HepG2 (cell line): ENCODE measurements around the gene KRTAP3-3. TPM values are rescaled to one million over a fixed set of nuclear protein-coding genes. Genes with fewer than 3 reads are reported as not detected.
A peak's percentile ranks its signal among the peaks of the same experiment; 100 is the strongest.

Experiments
- HNF4G ChIP-seq, 2 experiments: sonication (generic) in 1 of 2; formaldehyde crosslinking in 1 of 2; IDR thresholded peaks; 2 replicates each; pipeline versions ENCODE4 v1.4.0 to v1.6.1; 2011 to 2020; ENCODE audit warnings: borderline replicate concordance in 2 of 2, low read depth in 2 of 2, mild to moderate bottlenecking in 2 of 2, low read length in 1 of 2, missing genetic modification reagents in 1 of 2, moderate library complexity in 1 of 2
- NAIF1 ChIP-seq: sonication (generic); formaldehyde crosslinking; IDR thresholded peaks from 2 replicates; pipeline ENCODE4 v1.5.0; 2020; ENCODE audit warnings: mild to moderate bottlenecking, missing genetic modification reagents, borderline replicate concordance
- NPAS2 ChIP-seq: sonication (generic); formaldehyde crosslinking; IDR thresholded peaks from 2 replicates; pipeline ENCODE4 v1.8.0; 2022; ENCODE audit warnings: mild to moderate bottlenecking, missing genetic modification reagents, borderline replicate concordance
- PHF20 ChIP-seq: sonication (generic); formaldehyde crosslinking; IDR thresholded peaks from 2 replicates; pipeline ENCODE4 v1.5.0; 2020; ENCODE audit warnings: mild to moderate bottlenecking, missing genetic modification reagents
- PTBP1 ChIP-seq: fragments of 200-400 bp; formaldehyde crosslinking; IDR thresholded peaks from 2 replicates; pipeline ENCODE4 v1.6.1; 2018; ENCODE audit warnings: low read length, low read depth; ENCODE audit not compliant: poor library complexity, severe bottlenecking
- SMAD9 ChIP-seq: sonication (generic); formaldehyde crosslinking; IDR thresholded peaks from 2 replicates; pipeline ENCODE4 v1.5.1; 2020; ENCODE audit warnings: mild to moderate bottlenecking, missing genetic modification reagents
- TAF1 ChIP-seq: sonication (generic); formaldehyde crosslinking; IDR thresholded peaks from 2 replicates; pipeline ENCODE4 v1.4.0; 2020; ENCODE audit warnings: missing genetic modification reagents
- TCF7 ChIP-seq: sonication (generic); IDR thresholded peaks from 2 replicates; pipeline ENCODE4 v1.6.1; 2016; ENCODE audit warnings: antibody characterized with exemption, low read depth
- ZEB1 ChIP-seq: IDR thresholded peaks from 2 replicates; pipeline ENCODE4 v1.6.1; 2012; ENCODE audit warnings: mild to moderate bottlenecking, low read depth, inconsistent platforms; ENCODE audit not compliant: insufficient replicate concordance
- ZNF205 ChIP-seq: IDR thresholded peaks from 2 replicates; pipeline ENCODE4 v1.6.1; 2018; ENCODE audit warnings: missing biosample characterization, missing genetic modification reagents
- ZNF292 ChIP-seq: sonication (generic); formaldehyde crosslinking; IDR thresholded peaks from 2 replicates; pipeline ENCODE4 v1.8.1; 2022; ENCODE audit warnings: mild to moderate bottlenecking, low read depth, missing genetic modification reagents, borderline replicate concordance
- ZNF552 ChIP-seq: sonication (generic); formaldehyde crosslinking; IDR thresholded peaks from 2 replicates; pipeline ENCODE4 v1.9.0; 2022; ENCODE audit warnings: missing genetic modification reagents, mild to moderate bottlenecking, borderline replicate concordance
- ZNF761 ChIP-seq: sonication (generic); formaldehyde crosslinking; conservative IDR thresholded peaks from 2 replicates; pipeline ENCODE4 v1.4.0; 2020; ENCODE audit warnings: mild to moderate bottlenecking, missing genetic modification reagents
- polyA plus RNA-seq, 8 experiments: library from polyadenylated mRNA; depleted of rRNA in 3 of 8; stranded (reverse) in 7 of 8; unstranded in 1 of 8; fragments of >200 nt; fragmentation: Illumina TruSeq in 4 of 8; extraction: Trizol in 4 of 8; gene quantifications; 2 replicates each; pipeline versions ENCODE4 v1.2.1 to v1.2.3, GENCODE V29; 2011 to 2016; ENCODE audit warnings: low read depth in 4 of 8, missing spikeins in 1 of 8, mixed read lengths in 1 of 8; ENCODE audit not compliant: insufficient read depth in 1 of 8
- total RNA-seq, 5 experiments: library from RNA; depleted of rRNA; stranded (reverse); fragments of >200 nt; fragmentation: Illumina TruSeq; extraction: Trizol; gene quantifications; 2 replicates each; pipeline ENCODE4 v1.2.3, GENCODE V29; 2016; ENCODE audit warnings: low read depth in 1 of 5
- TF ChIP-seq, protein P1 (sequence below): sonication (generic); formaldehyde crosslinking; IDR thresholded peaks from 2 replicates; pipeline ENCODE4 v1.5.1; 2020; ENCODE audit warnings: missing genetic modification reagents, mild to moderate bottlenecking, borderline replicate concordance
- TF ChIP-seq, protein P2 (sequence below): sonication (generic); formaldehyde crosslinking; IDR thresholded peaks from 2 replicates; pipeline ENCODE4 v1.5.0; 2020; ENCODE audit warnings: mild to moderate bottlenecking, missing genetic modification reagents
- TF ChIP-seq, protein P3 (sequence below): sonication (generic); formaldehyde crosslinking; IDR thresholded peaks from 2 replicates; pipeline ENCODE4 v1.5.0; 2020; ENCODE audit warnings: mild to moderate bottlenecking, missing genetic modification reagents
- TF ChIP-seq, protein P4 (sequence below): sonication (generic); IDR thresholded peaks from 2 replicates; pipeline ENCODE4 v1.6.1; 2016; ENCODE audit warnings: low read depth, borderline replicate concordance
- TF ChIP-seq, protein P5 (sequence below): sonication (generic); formaldehyde crosslinking; IDR thresholded peaks from 2 replicates; pipeline ENCODE4 v1.5.1; 2020; ENCODE audit warnings: mild to moderate bottlenecking, missing genetic modification reagents, borderline replicate concordance

Gene KRTAP3-3
- total and polyA plus RNA-seq, 2 of the 13 experiments (the other 11 are each of a cell fraction or from before 2014, with no cell fraction given) = not detected

DNA sequence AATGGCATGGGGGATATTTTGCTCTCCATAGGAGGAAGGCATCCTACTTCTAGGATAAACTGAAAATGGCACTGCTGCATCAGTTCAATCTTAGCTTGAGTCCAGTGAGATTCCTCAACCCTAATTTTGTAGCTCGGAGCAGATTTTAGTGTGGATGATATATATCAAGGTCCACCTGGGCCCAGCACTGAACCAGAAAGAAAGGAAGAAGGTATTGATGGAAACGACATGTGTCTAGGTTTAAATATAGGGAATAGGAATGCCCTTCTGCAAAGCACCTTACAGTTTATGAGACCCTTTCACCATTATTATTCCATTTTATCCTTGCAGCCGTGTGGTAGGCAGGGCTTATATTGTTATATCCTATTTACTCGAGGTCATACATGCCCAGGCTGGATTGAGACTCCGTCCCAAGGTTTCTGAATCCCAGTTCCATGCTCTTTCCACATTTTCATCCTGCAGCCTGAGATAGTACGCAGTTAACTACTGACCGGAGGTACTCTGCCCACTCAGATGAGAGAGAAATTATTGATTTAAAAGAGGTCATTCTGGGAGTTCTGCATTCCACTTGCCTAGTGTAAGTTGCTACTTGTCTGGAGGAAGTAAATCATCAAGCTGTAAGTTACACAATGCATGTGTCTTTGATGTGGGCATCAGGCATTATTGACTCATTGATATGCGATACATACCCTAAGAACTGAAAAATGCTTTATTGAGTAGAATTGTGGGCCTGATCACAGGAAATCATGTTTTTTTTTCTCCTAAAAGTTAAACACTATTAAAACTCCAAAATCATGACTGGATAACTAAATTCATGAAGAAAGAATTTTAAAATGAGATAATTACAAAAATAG is 37.3 kb downstream of the KRTAP3-3 start (continued):
- TF ChIP-seq ZNF552 (CRISPR knock-in tag) = no peak
- TF ChIP-seq ZNF205 = peak; percentile 97
- TF ChIP-seq ZNF292 (CRISPR knock-in tag) = peak; percentile 90; the same call in 1 of the 2 replicates
- TF ChIP-seq TCF7 = peak; percentile 100
- TF ChIP-seq HNF4G (IDR thresholded peaks at IDR 0.05; ENCODE audit: borderline replicate concordance, low read depth, low read length) = peak; percentile 83
- peak; percentile 71; the same call in 1 of the 2 replicates for TF ChIP-seq HNF4G (CRISPR knock-in tag; IDR thresholded peaks at IDR 0.05; ENCODE audit: borderline replicate concordance, low read depth)
- peak; percentile 83 for TF ChIP-seq ZNF761 (CRISPR knock-in tag)
- TF ChIP-seq, protein P1, sequence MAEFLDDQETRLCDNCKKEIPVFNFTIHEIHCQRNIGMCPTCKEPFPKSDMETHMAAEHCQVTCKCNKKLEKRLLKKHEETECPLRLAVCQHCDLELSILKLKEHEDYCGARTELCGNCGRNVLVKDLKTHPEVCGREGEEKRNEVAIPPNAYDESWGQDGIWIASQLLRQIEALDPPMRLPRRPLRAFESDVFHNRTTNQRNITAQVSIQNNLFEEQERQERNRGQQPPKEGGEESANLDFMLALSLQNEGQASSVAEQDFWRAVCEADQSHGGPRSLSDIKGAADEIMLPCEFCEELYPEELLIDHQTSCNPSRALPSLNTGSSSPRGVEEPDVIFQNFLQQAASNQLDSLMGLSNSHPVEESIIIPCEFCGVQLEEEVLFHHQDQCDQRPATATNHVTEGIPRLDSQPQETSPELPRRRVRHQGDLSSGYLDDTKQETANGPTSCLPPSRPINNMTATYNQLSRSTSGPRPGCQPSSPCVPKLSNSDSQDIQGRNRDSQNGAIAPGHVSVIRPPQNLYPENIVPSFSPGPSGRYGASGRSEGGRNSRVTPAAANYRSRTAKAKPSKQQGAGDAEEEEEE = no peak
- no peak for TF ChIP-seq PTBP1
- TF ChIP-seq PHF20 (CRISPR knock-in tag) = no peak
- TF ChIP-seq, protein P2, sequence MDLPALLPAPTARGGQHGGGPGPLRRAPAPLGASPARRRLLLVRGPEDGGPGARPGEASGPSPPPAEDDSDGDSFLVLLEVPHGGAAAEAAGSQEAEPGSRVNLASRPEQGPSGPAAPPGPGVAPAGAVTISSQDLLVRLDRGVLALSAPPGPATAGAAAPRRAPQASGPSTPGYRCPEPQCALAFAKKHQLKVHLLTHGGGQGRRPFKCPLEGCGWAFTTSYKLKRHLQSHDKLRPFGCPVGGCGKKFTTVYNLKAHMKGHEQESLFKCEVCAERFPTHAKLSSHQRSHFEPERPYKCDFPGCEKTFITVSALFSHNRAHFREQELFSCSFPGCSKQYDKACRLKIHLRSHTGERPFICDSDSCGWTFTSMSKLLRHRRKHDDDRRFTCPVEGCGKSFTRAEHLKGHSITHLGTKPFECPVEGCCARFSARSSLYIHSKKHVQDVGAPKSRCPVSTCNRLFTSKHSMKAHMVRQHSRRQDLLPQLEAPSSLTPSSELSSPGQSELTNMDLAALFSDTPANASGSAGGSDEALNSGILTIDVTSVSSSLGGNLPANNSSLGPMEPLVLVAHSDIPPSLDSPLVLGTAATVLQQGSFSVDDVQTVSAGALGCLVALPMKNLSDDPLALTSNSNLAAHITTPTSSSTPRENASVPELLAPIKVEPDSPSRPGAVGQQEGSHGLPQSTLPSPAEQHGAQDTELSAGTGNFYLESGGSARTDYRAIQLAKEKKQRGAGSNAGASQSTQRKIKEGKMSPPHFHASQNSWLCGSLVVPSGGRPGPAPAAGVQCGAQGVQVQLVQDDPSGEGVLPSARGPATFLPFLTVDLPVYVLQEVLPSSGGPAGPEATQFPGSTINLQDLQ = no peak
- no peak; the same call in 1 of the 2 replicates for TF ChIP-seq TAF1 (CRISPR knock-in tag)
- TF ChIP-seq, protein P3, sequence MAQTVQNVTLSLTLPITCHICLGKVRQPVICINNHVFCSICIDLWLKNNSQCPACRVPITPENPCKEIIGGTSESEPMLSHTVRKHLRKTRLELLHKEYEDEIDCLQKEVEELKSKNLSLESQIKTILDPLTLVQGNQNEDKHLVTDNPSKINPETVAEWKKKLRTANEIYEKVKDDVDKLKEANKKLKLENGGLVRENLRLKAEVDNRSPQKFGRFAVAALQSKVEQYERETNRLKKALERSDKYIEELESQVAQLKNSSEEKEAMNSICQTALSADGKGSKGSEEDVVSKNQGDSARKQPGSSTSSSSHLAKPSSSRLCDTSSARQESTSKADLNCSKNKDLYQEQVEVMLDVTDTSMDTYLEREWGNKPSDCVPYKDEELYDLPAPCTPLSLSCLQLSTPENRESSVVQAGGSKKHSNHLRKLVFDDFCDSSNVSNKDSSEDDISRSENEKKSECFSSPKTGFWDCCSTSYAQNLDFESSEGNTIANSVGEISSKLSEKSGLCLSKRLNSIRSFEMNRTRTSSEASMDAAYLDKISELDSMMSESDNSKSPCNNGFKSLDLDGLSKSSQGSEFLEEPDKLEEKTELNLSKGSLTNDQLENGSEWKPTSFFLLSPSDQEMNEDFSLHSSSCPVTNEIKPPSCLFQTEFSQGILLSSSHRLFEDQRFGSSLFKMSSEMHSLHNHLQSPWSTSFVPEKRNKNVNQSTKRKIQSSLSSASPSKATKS (CRISPR knock-in tag) = no peak
- TF ChIP-seq, protein P4, sequence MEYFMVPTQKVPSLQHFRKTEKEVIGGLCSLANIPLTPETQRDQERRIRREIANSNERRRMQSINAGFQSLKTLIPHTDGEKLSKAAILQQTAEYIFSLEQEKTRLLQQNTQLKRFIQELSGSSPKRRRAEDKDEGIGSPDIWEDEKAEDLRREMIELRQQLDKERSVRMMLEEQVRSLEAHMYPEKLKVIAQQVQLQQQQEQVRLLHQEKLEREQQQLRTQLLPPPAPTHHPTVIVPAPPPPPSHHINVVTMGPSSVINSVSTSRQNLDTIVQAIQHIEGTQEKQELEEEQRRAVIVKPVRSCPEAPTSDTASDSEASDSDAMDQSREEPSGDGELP = peak; percentile 89
- no peak for TF ChIP-seq NAIF1 (CRISPR knock-in tag)
- TF ChIP-seq, protein P5, sequence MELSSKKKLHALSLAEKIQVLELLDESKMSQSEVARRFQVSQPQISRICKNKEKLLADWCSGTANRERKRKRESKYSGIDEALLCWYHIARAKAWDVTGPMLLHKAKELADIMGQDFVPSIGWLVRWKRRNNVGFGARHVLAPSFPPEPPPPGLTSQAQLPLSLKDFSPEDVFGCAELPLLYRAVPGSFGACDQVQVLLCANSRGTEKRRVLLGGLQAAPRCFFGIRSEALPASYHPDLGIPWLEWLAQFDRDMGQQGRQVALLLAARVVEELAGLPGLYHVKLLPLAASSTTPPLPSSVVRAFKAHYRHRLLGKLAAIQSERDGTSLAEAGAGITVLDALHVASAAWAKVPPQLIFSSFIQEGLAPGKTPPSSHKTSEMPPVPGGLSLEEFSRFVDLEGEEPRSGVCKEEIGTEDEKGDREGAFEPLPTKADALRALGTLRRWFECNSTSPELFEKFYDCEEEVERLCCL = no peak
- no peak for TF ChIP-seq NPAS2 (CRISPR knock-in tag)
- no peak for TF ChIP-seq SMAD9 (CRISPR knock-in tag)
- peak; percentile 90 for TF ChIP-seq ZEB1
